Stimulated activated CD4-positive, alpha-beta T cell treated with anti-CD3 and anti-CD28 coated beads, Interleukin-1b, Interleukin-23, amount 100 ng/mL, for 48 hours (primary cell): ENCODE data around the gene PBX4.
"Not testable (repeated sequence)": the region's sequence is repeated elsewhere in the genome, so short reads cannot be mapped to it uniquely, and the experiment has no call there.

Source experiments
- DNase-seq: peaks from one replicate; pipeline ENCODE4 v3.0.0-alpha.2; 2020

Gene PBX4

DNA sequence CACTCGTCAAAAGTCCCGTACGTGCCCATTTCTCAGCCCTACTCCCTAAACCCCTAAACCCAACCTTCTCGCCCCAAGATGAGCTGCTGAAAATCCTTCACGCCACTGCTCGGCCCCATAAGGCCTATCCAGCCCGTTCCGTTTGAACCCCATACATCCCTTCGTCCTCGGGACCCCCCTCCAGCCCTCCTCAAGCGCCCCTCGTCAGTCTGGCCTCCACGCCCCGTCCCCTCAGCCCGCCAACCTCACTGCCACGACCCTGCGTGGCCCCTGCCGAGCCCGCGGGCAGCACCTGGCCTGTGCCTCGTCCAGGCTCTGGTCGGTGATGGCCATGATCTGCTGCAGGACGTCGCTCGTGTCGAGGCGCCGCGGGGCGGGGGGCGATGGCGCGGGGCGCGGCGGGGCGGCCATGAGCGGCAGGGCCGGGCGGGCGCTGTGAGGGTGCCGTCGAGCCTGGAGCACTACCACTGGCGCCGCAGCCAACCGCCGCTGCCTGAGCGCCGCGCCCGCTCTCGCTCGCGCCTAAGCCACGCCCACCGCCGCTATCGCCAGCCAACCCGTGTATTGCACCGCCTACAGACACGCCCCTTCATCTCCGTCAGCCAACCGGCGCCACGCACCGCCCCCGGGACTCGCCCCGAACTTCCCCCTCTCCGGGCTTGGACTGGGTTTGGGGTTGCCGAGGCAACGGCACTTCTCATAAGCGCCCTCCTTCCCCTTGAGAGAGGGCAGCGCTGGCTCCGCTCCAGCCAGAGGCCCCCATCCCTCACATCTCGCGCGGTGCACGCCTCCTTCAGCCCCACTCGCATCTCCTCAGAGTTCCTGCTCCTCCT, at the start of gene PBX4:
Gene PBX4 (minus strand): TSS at position 469 of the 833 bp plus-strand sequence. CDS start 58 bp downstream, at position 411.
- peak; percentile 99 for DNase-seq

- DNase-seq: not testable (repeated sequence)
Measured at GRCh38 chr19:19665420-19665948, 47.0 kb upstream of the PBX4 start.

- DNase-seq: peak; percentile 95
Measured at GRCh38 chr19:19663256-19664120, 45.0 kb upstream of the PBX4 start, which contains the start of gene ATP13A1. Gene ATP13A1 (minus strand): TSS chr19:19663676. CDS start chr19:19663666, 10 bp downstream.

GRCh38 chr19:19662871-19663255, 44.4 kb upstream of the PBX4 start:
- DNase-seq: no peak

DNA sequence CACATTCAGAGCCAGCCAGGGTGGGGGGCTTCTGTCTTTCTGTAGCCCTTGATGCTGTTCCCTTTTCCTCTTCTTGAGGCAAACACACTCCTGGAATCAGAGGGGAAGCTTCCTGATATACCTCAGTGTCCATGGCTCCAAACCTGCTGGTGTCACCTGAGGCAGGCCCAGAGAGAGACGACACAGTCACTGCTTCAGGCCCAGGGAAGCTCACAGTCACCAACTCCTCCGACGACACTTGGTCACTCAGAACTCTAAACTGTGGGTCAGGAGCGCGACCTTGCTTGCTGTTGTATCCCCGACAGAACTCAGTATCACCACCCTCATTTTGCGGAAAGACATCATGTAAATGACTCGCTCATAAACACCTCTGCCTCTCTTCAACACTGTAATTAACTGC, 43.9 kb upstream of the PBX4 start:
- DNase-seq: no peak

DNA sequence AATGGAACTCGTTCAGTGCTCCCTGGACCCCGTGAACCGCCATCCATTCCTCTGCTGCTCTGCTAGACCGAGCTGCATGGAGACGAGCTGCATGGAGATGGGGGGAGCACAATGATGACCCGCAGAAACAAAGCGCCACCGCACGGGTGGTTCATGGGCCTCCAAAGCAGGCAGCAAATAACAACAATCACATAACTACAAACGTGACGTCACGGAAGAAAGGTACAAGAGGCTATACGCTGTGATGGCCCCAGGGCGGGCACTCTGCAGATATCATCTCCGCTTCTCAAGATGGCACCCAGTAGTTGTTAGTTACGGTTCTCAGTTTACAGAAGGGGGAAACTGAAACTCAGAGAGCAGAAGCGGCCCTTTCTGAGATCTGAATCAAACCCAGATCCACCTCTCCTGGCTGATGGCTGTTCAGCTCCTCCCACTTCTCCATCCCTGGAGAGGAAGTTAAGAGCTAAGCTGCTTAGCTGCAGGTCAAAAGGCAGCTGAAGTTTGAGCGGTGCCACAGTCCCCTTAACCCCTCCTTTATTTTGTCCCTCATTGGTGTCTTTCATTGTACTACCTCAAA, 43.3 kb upstream of the PBX4 start:
- DNase-seq: peak; percentile 57

DNA sequence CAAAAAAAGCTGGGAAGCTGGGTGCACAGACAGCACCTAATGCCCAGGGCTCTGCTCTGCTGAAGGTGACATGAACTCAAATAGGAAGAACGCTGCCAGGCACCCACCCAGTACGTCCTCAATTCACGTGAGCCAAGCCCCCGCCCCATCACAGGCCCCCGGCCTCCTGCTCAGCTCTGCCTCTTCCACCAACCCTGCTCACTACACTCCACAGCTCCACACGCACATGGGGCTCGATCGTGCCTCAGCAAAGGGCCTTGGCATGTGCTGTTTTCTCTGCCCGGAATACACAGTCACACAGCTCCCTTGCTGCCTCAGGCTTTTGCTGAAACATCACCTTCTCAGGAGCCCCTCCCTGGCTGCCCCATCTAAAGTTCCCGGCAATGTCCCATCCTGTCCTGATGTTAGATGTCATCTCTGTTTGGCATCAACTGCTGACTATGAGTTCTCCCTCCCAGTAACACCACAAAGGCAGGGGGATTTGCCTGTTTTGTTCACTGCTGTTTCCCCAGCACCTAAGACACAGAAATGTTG, 42.7 kb upstream of the PBX4 start:
- DNase-seq: no peak

DNA sequence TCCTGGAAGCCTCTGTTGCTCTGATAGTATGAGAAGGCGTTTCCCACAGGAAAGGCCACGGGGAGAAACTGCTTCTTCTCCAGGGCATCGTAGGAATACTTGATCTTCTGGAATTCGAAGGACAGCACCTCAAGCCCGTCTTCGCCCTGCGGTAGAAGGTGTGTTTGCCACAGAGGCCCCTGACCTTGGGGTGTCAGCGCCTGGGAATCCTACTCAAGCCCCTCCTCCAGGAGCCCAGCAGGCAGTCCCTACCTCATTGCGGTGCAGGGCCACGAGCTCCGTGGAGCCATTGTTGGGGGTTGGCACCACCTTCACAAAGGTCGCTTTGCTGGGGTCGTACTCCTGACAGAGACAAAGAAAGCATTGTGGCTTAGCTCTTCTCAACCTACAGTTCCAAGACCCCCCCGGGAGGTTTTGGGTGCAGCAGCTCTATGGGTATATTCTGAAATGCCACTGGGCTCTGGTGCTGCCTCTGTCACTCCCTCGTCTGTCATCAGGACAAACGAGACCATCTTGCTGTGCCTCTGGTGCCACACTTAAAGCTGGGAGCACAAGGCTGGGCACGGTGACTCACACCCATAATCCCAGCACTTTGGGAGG, 41.3 kb upstream of the PBX4 start:
- no peak for DNase-seq

GRCh38 chr19:19657397-19657783, 38.9 kb upstream of the PBX4 start:
- no peak for DNase-seq

DNA sequence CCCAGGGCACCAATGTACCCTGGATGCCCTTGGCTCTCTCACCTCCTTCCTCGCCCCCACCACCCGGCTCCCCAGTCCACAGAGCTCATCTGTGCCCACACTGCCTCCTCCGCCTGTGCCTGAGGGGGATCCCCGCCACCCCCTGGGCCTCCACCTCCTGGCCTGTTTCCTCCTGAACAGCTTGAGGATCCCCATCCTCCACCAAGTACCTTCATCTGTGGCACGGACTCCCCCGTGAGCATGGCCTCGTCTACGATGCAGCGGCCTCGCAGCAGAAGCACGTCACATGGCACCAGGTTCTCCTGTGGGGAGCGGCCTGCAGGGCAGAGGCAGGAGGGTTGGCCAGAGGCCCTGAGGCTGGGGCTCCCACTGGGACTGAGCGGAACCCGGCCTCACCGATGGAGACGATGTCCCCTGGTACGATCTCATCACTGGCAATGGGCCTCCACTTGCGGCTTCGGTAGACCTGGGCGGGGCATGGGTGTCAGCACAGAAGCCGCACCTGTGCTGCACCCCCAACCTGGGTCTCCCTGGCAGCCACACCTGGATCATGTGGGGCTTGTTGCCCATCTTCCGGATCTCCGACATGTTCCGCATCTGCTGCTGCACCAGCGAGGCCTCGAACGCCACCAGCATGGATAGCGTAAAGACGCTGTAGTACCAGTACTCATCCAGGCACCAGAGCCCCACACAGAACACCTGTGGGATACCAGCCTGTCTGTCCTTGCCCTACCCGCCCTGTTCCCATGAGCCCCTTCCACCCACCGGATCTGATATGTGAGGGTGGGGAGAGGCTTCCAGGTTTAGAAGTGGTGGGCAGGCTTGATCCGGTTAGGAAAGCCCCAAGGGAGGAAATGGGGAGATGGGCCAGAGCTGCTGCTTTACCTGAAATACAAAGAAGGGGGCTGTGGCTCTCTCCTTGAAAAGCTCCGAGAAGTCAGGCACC, 38.2 kb upstream of the PBX4 start:
- DNase-seq: no peak

GRCh38 chr19:19655641-19656343, 37.3 kb upstream of the PBX4 start:
- no peak for DNase-seq

GRCh38 chr19:19655051-19655594, 36.6 kb upstream of the PBX4 start:
- no peak for DNase-seq

GRCh38 chr19:19654441-19654840, 36.0 kb upstream of the PBX4 start:
- DNase-seq: no peak

GRCh38 chr19:19653597-19654147, 35.2 kb upstream of the PBX4 start:
- no peak for DNase-seq

- DNase-seq: no peak
Measured at GRCh38 chr19:19652482-19653295, 34.2 kb upstream of the PBX4 start.

DNA sequence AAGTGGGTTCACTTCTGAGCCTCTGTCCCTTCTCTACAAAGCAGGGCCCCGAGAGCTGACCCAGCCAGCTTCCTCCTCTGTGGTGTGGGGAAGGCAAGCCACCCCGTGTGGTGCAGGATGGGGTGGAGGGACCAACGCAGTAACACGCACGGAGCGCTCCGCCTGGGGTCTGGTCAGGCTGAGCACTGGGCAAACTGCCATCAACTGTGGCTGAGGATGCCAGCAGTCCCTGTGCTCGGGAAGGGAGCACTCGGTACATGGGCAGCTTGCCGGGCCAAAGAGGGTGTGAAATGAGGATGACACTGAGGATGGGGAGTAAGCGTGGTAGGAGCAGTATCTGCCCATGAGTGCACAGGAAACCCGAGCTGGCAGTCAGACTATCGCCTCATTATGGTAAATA, 32.6 kb upstream of the PBX4 start:
- DNase-seq: no peak

- DNase-seq: no peak
Measured at GRCh38 chr19:19650331-19650730, 31.8 kb upstream of the PBX4 start.

- no peak for DNase-seq
Measured at GRCh38 chr19:19649580-19649995, 31.1 kb upstream of the PBX4 start.

DNA sequence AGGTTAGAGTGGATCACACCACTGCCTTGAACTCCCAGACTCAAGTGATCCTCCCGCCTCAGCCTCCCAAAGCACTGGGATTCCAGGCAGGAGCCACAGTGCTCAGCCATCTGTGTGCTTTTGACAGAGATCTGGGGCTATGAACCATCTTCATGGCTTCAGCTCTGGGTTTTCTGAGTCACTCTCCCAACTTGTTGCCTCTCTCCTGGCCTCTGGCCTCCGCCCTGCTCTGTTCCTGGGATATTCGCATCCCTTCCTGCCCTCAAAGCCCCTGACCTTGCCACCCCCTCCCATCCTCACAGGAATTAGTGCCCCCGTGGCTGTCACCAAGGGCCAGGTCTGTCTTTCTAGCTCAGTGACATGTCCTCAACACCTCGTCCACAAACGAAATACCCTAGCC, 30.7 kb upstream of the PBX4 start:
- no peak for DNase-seq
